ENCODE results near the gene LRRTM3.

LRRTM3 gene

GRCh38 chr10:66940965-66941364 is 15.1 kb downstream of the LRRTM3 start:
- ATAC-seq, result no peak

- ATAC-seq, result no peak
Measured at GRCh38 chr10:66941491-66941890, 15.7 kb downstream of the LRRTM3 start.

GRCh38 chr10:66942407-66942806 is 16.6 kb downstream of the LRRTM3 start:
- ATAC-seq, result no peak

- no peak for ATAC-seq
Measured at GRCh38 chr10:66943590-66943989, 17.8 kb downstream of the LRRTM3 start.

- no peak for ATAC-seq
Measured at GRCh38 chr10:66951896-66952295, 26.1 kb downstream of the LRRTM3 start.

- ATAC-seq, result no peak
Measured at GRCh38 chr10:66958466-66958865, 32.6 kb downstream of the LRRTM3 start.

- ATAC-seq, result no peak
Measured at GRCh38 chr10:66964946-66965345, 39.1 kb downstream of the LRRTM3 start.

GRCh38 chr10:66980246-66980815 is 54.5 kb downstream of the LRRTM3 start:
- no peak for ATAC-seq

- ATAC-seq, result no peak
Measured at GRCh38 chr10:66981361-66982052, 55.7 kb downstream of the LRRTM3 start.

- ATAC-seq, result no peak
Measured at GRCh38 chr10:66982053-66982420, 56.2 kb downstream of the LRRTM3 start.

- no peak for ATAC-seq
Measured at GRCh38 chr10:66982792-66983474, 57.1 kb downstream of the LRRTM3 start.

GRCh38 chr10:66983475-66983818 is 57.6 kb downstream of the LRRTM3 start:
- no peak for ATAC-seq

- ATAC-seq, result no peak
Measured at GRCh38 chr10:66990143-66990830, 64.5 kb downstream of the LRRTM3 start.

- ATAC-seq, result no peak
Measured at GRCh38 chr10:66996996-66997395, 71.2 kb downstream of the LRRTM3 start.

GRCh38 chr10:66999762-67000545 is 74.1 kb downstream of the LRRTM3 start:
- no peak for ATAC-seq

- no peak for ATAC-seq
Measured at GRCh38 chr10:67004690-67005089, 78.9 kb downstream of the LRRTM3 start.

GRCh38 chr10:67005981-67006380 is 80.1 kb downstream of the LRRTM3 start:
- ATAC-seq, result no peak

GRCh38 chr10:67011480-67011879 is 85.6 kb downstream of the LRRTM3 start:
- no peak for ATAC-seq

- ATAC-seq, result no peak
Measured at GRCh38 chr10:67011981-67012380, 86.1 kb downstream of the LRRTM3 start.

GRCh38 chr10:67015225-67015624 is 89.4 kb downstream of the LRRTM3 start:
- no peak for ATAC-seq

- ATAC-seq, result no peak
Measured at GRCh38 chr10:67017218-67017617, 91.4 kb downstream of the LRRTM3 start.

- ATAC-seq, result no peak
Measured at GRCh38 chr10:67022099-67022498, 96.3 kb downstream of the LRRTM3 start.

- no peak for ATAC-seq
Measured at GRCh38 chr10:67033878-67034277, 108.0 kb downstream of the LRRTM3 start.

All from activated CD4-positive, CD25-positive, alpha-beta regulatory T cell treated with anti-CD3 and anti-CD28 coated beads, Interleukin-2, amount 50 U/mL, for 24 hours (primary cell).